HUES64 (cell line): ENCODE measurements around the gene PTPRN2.

Experiments used
- H3K27ac ChIP-seq: 2 replicates; pipeline ENCODE4 v1.7.0; 2013; ENCODE audit warnings: low read depth, low read length, inconsistent platforms
- H3K27me3 ChIP-seq: 2 replicates; pipeline ENCODE4 v1.6.1; 2013; ENCODE audit warnings: mild to moderate bottlenecking, low read length; ENCODE audit not compliant: insufficient read depth
- H3K36me3 ChIP-seq: 2 replicates; pipeline ENCODE4 v1.6.1; 2013; ENCODE audit warnings: mild to moderate bottlenecking, low read length; ENCODE audit not compliant: insufficient read depth
- H3K4me1 ChIP-seq: 2 replicates; pipeline ENCODE4 v1.6.1; 2013; ENCODE audit warnings: mild to moderate bottlenecking, low read length, moderate library complexity; ENCODE audit not compliant: insufficient read depth
- H3K4me3 ChIP-seq: 2 replicates; pipeline ENCODE4 v1.5.1; 2013; ENCODE audit warnings: mild to moderate bottlenecking, low read length, moderate library complexity
- H3K9ac ChIP-seq: 2 replicates; pipeline ENCODE4 v1.6.1; 2013; ENCODE audit warnings: mild to moderate bottlenecking, low read depth, low read length
- H3K9me3 ChIP-seq: 2 replicates; pipeline ENCODE4 v1.6.1; 2013; ENCODE audit warnings: low read depth, low read length; ENCODE audit not compliant: insufficient read depth
- WGBS: fragments of 150-250, 120-280 bp; methylation state at CpG from one replicate; pipeline ENCODE4 v1.1.7; 2013; ENCODE audit warnings: missing lambda C conversion rate; 5-methylcytosine and 5-hydroxymethylcytosine counted together

PTPRN2 gene

DNA sequence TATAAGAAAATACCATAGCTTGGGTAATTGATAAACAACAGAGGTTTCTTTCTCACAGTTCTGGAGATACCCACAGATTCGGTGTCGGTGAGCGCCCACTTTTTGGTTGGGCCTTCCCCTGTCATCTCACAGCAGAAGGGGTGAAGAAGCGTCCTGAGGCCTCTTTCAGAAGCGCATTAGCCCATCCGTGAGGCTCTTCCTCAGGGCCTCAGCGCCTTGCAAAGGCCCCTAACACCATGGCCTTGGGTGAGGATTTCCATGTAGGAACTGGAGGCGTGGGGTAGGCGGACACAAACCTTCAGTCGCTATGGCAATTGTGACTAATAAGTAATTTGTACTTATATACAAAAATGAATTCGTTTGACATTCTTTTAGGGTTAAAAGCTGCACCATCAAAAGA is 316.0 kb downstream of the PTPRN2 start:
- Histone ChIP-seq H3K27ac (no peak overlapping the region), H3K36me3 (no peaks in the 10 kb centered on the region), H3K27me3 (no peaks in the 10 kb centered on the region), H3K9ac (no peak overlapping the region), H3K4me3 (0 out of 2 replicates have a peak overlapping the region, but pooled peaks have one; percentile 2), H3K4me1 (no peaks in the 10 kb centered on the region), H3K9me3 (peaks cover 80% of the 10 kb centered on the region)
- WGBS, result 75% methylated on average over 10 of the region's 11 CpGs

DNA sequence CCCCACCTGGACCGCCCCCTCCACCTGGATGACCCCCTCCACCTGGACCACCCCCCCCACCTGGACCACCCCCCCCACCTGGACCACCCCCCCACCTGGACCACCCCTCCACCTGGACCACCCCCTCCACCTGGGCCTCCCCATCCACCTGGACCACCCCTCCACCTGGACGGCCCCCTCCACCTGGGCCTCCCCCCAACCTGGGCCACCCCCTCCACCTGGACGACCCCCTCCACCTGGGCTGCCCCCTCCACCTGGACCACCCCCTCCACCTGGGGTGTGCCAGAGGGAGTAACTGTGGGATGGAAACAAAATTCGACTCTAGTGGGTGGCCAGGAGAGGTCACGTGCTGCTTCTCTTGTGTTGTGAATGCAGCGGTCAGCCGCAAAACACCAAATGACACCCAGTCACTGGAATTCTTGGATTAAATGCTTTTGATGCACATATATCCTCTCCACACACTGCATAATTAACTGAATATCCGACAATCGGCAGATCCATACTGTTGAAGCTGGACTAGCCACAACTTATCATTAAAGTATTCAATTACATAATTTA is 316.7 kb downstream of the PTPRN2 start:
- 89% methylated on average over 6 of the region's 9 CpGs for WGBS

DNA sequence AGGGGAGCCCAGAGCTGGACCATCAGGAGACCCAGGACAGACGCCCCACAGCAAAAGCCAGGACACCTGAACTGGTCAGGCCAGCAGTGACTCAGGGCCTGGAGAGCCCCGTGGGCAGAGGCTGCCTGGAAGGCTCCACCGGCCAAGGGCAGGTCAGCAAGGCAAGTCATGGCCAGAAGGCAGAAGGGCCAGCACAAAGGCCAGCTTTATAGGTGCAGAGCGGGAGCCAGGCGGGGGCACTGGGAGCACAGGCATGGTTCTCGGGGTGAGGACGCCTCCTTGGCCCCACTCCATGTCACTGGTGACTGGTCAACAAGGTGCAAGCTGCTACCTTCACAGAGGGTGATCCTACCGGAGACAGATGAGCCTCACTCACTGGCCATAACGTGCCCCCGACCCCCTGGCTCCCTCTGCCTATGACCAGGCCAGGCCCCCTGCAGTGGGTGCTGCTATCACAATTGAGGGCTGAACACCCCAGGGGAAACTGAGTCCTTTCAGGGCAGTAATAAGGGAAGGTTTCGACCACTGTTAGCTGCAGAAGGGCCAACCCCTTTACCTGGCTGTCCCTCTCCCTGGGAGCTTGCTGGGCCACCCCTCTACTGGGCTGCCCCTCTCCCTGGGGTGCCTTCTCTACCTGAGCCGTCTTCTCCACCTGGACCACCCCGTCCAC is 317.4 kb downstream of the PTPRN2 start:
- Histone ChIP-seq H3K9ac (no peak overlapping the region), H3K9me3 (peaks cover 80% of the 10 kb centered on the region), H3K27ac (no peak overlapping the region), H3K36me3 (no peaks in the 10 kb centered on the region), H3K4me1 (no peaks in the 10 kb centered on the region), H3K27me3 (no peaks in the 10 kb centered on the region), H3K4me3 (no peak overlapping the region)
- WGBS, result 89% methylated on average over 13 of the region's 13 CpGs

More for the DNA sequence above, 316.7 kb downstream of the PTPRN2 start:
- H3K27me3 ChIP-seq, result no peaks in the 10 kb centered on the region
- H3K9me3 ChIP-seq, result peaks cover 81% of the 10 kb centered on the region
- no peak overlapping the region for H3K9ac ChIP-seq
- H3K4me1 ChIP-seq, result no peaks in the 10 kb centered on the region
- H3K27ac ChIP-seq, result no peak overlapping the region
- no peaks in the 10 kb centered on the region for H3K36me3 ChIP-seq
- no peak overlapping the region for H3K4me3 ChIP-seq

DNA sequence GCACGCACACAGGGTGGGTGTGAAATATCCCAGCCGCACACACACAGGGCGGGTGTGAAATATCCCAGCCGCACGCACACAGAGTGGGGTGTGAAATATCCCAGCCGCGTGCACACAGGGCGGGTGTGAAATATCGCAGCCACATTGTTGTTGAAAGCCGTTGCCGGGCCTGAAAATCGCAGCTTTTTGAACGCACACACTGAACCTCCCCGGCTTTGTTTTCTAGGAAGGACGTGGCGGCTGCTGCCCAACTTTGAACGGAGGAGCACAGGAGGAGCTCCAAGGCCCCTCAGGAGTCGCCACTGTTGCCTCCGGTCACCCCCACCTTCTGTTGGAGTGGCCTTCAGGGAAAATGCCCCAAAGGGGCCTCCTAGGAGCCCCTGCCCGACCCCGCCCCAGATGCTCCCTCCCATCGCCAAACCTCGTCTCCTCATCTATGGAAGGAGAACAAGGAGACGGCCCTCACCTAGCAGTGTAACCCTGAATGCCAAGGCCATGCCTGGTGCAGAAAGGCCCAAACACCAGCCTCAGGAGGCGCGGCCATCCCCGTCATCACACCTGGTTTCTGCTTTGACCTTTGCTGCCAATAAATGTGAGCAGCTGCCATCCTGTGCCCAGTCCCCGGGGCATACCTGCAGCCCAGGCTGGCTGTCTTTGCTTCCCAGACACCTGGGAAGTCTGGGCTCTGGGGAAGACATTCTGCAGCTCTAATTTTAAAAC is 318.6 kb downstream of the PTPRN2 start:
- Histone ChIP-seq H3K9ac (no peak overlapping the region), H3K27me3 (no peaks in the 10 kb centered on the region), H3K9me3 (peaks cover 83% of the 10 kb centered on the region), H3K4me1 (no peaks in the 10 kb centered on the region), H3K4me3 (no peak overlapping the region), H3K36me3 (no peaks in the 10 kb centered on the region), H3K27ac (no peak overlapping the region)
- WGBS, result 95% methylated on average over 28 of the region's 28 CpGs

DNA sequence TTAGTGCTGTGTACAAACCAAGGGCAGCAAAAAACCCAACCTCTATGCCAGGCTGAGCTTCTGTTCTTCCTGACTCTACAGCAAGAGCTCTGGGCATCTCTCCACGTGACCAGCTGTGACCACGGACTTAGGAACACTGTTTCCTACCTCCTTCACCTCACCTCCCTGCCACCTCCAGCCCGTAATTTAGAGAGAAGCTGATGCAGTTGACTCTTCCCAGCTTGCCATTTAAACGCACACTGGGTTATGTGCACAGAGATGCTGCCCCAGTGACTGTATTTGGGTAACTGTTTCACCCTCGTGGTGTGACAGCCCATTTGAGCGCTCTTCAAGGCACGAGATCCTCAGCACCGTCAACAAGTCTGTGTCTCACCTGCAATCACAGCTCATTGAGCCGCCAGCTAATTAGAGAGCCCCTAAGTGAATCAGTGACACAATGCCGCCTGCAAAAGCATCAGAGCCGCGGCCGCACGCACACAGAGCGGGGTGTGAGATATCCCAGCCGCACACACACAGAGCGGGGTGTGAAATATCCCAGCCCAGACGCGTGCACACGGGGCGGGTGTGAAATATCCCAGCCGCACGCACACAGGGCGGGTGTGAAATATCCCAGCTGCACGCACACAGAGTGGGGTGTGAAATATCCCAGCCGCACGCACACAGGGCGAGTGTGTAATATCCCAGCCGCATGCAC is 319.7 kb downstream of the PTPRN2 start:
- Histone ChIP-seq H3K4me3 (no peak overlapping the region), H3K4me1 (no peaks in the 10 kb centered on the region), H3K36me3 (no peaks in the 10 kb centered on the region), H3K27ac (no peak overlapping the region), H3K27me3 (no peaks in the 10 kb centered on the region), H3K9ac (no peak overlapping the region), H3K9me3 (peaks cover 91% of the 10 kb centered on the region)
- WGBS, result 89% methylated on average over 29 of the region's 29 CpGs

DNA sequence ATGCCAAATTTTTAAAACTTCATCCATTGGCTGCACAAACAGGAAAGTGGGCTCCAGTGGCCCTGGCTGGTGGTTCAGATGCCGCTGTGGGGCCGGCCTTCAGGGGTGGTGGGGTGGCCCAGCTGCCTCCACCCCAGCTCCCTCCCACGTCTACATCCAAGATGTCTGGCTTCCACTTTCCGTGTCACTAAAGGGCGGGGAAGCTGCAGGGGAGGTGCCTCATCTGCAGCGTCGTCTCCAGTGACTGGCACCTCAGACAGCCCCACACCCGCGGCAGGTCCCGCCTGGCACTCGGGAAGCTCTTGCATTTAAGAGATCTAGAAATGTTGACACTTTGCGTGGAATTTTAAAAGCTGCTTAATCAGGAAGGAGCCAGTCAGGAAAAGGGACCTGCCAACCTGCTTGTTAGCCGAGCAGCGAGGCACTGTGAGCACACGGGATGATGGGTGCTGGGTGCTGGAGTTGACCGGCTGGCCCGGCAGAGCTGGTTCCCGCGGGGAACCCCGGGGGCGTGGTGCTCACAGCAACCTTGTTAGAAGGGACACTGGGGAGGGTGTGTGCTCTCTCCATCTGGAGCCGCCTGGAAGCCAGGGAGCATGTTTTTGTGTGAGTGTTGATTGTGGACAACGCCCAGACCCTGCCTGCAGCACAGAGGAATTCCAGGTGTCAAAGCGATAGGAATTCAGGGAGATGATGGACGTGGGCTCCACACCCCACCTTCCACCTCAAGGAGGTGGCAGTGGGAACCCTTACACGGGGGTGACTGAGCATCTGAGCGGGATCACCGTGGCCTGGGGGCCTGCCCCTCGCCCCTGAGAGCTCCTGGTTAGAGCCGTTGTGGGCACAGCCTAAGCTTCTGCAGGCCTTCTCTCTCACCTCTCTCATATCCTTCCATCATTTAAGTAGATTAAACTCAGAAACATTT is 320.5 kb downstream of the PTPRN2 start:
- Histone ChIP-seq H3K27me3 (no peaks in the 10 kb centered on the region), H3K9me3 (peaks cover 91% of the 10 kb centered on the region)
- 85% methylated on average over 30 of the region's 30 CpGs for WGBS

DNA sequence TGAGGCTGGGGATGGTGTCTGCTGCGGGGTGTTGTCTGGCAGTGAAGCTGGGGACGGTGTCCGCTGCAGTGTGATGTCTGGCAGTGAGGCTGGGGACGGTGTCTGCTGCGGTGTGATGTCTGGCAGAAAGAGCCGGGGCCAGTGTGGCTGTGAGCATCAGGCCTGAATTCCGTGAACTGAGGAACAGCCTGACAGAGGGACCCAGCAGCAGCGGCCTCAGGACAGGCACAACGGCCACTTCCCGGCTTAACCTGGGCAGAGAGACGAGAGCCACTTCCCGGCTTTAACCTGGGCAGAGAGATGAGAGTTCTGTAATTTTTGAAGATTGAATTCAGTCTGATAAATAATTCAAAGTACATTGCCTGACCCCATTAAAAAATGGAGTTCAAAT is 321.2 kb downstream of the PTPRN2 start:
- Histone ChIP-seq H3K36me3 (no peaks in the 10 kb centered on the region), H3K9ac (no peak overlapping the region), H3K9me3 (peaks cover 91% of the 10 kb centered on the region), H3K27ac (no peak overlapping the region), H3K4me1 (no peaks in the 10 kb centered on the region), H3K27me3 (no peaks in the 10 kb centered on the region), H3K4me3 (no peak overlapping the region)
- WGBS, result 91% methylated on average over 12 of the region's 12 CpGs

More for the DNA sequence above, 320.5 kb downstream of the PTPRN2 start:
- Histone ChIP-seq H3K27ac (no peak overlapping the region), H3K4me1 (no peaks in the 10 kb centered on the region), H3K36me3 (no peaks in the 10 kb centered on the region), H3K9ac (no peak overlapping the region), H3K4me3 (no peak overlapping the region)

DNA sequence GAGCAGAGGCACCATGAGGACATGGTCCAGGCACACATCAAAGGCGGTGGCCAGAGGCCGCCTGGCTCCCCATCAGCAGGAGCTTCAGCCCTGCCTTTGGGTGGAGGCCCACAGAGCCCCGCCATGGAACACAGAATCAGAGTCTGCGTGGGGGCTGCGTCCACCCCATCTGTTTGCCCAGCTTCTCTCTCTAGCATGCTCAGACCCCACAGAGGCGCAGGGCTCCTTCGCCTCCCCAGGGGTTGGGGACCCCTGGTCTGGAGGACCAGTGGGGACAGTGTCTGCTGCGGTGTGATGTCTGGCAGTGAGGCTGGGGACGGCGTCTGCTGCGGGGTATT is 321.9 kb downstream of the PTPRN2 start:
- no peaks in the 10 kb centered on the region for H3K36me3 ChIP-seq
- H3K9ac ChIP-seq, result no peak overlapping the region
- no peaks in the 10 kb centered on the region for H3K4me1 ChIP-seq
- no peak overlapping the region for H3K4me3 ChIP-seq
- WGBS, result 91% methylated on average over 8 of the region's 11 CpGs
- no peak overlapping the region for H3K27ac ChIP-seq
- peaks cover 93% of the 10 kb centered on the region for H3K9me3 ChIP-seq
- H3K27me3 ChIP-seq, result no peaks in the 10 kb centered on the region

DNA sequence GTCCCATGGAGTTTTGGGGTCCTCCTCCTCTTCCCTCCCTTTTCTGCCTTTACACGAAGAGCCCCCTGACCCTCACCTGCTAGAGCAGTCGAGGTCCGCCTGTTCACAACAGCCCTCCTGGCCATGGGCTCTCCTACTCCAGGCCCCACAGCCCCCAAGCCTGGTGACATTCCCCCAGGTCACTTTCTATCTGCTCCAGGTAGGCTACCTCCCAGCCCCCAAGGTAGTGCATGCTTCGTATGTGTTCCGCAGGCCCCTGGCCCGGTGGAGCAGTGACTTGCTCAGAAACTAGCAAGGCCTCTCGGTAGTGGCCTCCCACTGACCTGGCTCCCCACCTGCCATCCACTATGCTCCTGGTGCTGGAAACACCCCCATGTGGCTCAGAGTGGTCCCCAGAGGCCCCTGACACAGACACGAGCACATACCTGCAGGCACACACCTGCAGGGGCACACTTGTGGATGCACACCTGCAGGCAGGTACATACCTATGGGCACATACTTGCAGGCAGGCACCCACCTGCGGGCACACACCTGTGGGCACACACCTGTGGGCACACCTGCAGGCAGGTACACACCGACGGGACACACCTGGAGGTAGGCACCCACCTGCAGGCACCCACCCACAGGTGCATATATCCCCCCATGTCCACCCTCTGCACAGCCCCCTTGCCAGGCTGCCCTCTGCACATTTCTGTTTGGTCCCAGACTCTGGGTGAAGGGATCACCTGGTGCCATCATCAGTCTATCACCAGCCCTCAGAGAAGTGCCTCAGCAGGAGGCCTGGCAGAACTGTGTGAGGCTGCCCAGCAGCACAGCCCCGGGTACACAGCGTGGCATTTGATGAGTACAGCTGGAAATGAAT is 322.5 kb downstream of the PTPRN2 start:
- peaks cover 95% of the 10 kb centered on the region for H3K9me3 ChIP-seq
- H3K4me3 ChIP-seq, result no peak overlapping the region; the same call in 1 of the 2 replicates
- 89% methylated on average over 13 of the region's 13 CpGs for WGBS
- H3K9ac ChIP-seq, result no peak overlapping the region
- H3K27ac ChIP-seq, result no peak overlapping the region
- H3K4me1 ChIP-seq, result no peaks in the 10 kb centered on the region
- H3K36me3 ChIP-seq, result no peaks in the 10 kb centered on the region
- no peaks in the 10 kb centered on the region for H3K27me3 ChIP-seq
